Sigmoid colon (tissue), 7 donors: ENCODE measurements around the gene EP400. TPM values are rescaled to one million over a fixed set of nuclear protein-coding genes. Genes with fewer than 3 reads are reported as not detected.

ENCODE experiments used
- DNase-seq: peaks from one replicate; pipeline ENCODE4 v3.0.0-alpha.2; 2019
- H3K27ac ChIP-seq, 4 donors: fragments of 200-600 bp; sonication (generic); one replicate each; pipeline ENCODE4 v1.5.1; 2016 to 2019; ENCODE audit warnings: mild to moderate bottlenecking in 1 of 4
- H3K27me3 ChIP-seq, 3 donors: fragments of 200-600 bp; sonication (generic); one replicate each; pipeline ENCODE4 v1.5.1; 2019; ENCODE audit warnings: mild to moderate bottlenecking in 1 of 3
- H3K36me3 ChIP-seq, 4 donors: fragments of 200-600 bp; sonication (generic); one replicate each; pipeline ENCODE4 v1.5.1; 2016 to 2019
- H3K4me1 ChIP-seq, 4 donors: fragments of 200-600 bp; sonication (generic); one replicate each; pipeline ENCODE4 v1.5.1; 2017 to 2019
- H3K4me3 ChIP-seq, 4 donors: fragments of 200-600 bp; sonication (generic); one replicate each; pipeline ENCODE4 v1.5.1; 2017 to 2019; ENCODE audit warnings: mild to moderate bottlenecking in 2 of 4, moderate library complexity in 1 of 4
- H3K9me3 ChIP-seq, 4 donors: fragments of 200-600 bp in 3 of 4; sonication (generic) in 3 of 4; one replicate each; pipeline versions ENCODE4 v1.5.1 to v1.6.1; 2013 to 2019
- CTCF ChIP-seq, 4 experiments: fragments of 450-650 bp in 3 of 4; fragments of 200-600 bp in 1 of 4; IDR thresholded peaks; one replicate each; pipeline ENCODE4 v1.5.1; 2016 to 2019; ENCODE audit warnings: antibody characterized with exemption in 4 of 4, mild to moderate bottlenecking in 3 of 4, moderate library complexity in 2 of 4
- EP300 ChIP-seq, 4 donors: sonication (generic); formaldehyde crosslinking; IDR thresholded peaks; one replicate each; pipeline ENCODE4 v1.6.1; 2017; ENCODE audit warnings: antibody characterized with exemption in 4 of 4
- POLR2A ChIP-seq, 2 donors: fragments of 450-650 bp; IDR thresholded peaks; one replicate each; pipeline ENCODE4 v1.6.1; 2016; ENCODE audit warnings: antibody characterized with exemption in 2 of 2, mild to moderate bottlenecking in 2 of 2, moderate library complexity in 2 of 2
- POLR2AphosphoS5 ChIP-seq, 4 donors: sonication (generic); formaldehyde crosslinking; IDR thresholded peaks; one replicate each; pipeline ENCODE4 v1.6.1; 2017; ENCODE audit warnings: antibody characterized with exemption in 4 of 4
- WGBS, 2 donors: extraction: QIAGEN DNeasy Blood & Tissue Kit; methylation state at CpG; one replicate each; pipeline ENCODE4 v1.1.7; 2013; 5-methylcytosine and 5-hydroxymethylcytosine counted together
- intact Hi-C: fragments of 100-400 bp; cut with DNase I; formaldehyde crosslinking; loops from one replicate; pipeline ENCODE4 v1.15.1; 2023
- polyA plus RNA-seq, 3 donors: library from polyadenylated mRNA; stranded (reverse); fragments of 200-250 nt; gene quantifications; one replicate each; pipeline ENCODE4 v1.2.3, GENCODE V29; 2013
- total RNA-seq, 4 donors: library from RNA; depleted of rRNA; stranded (reverse); fragments of >200 nt; gene quantifications; one replicate each; pipeline ENCODE4 v1.1.0, GENCODE V29; 2016
- donor health status: healthy with polysubstance abuse.
- donor health status: Bipolar disorder and iron deficiency.
- donor health status: healthy.

The EP400 gene
- total and polyA plus RNA-seq, 7 donors, result 3.2 to 35.7 (median 14.6) TPM

GRCh38 chr12:132033627-132034026, 83.9 kb downstream of the EP400 start:
- intact Hi-C loops, result no loop called here
- Histone ChIP-seq H3K9me3 (no peaks in the 10 kb centered on the region), H3K27ac (no peak overlapping the region), H3K36me3 (peaks cover 43 to 100% (median 70%) of the 10 kb centered on the region in 4 donors), H3K4me1 (no peaks in the 10 kb centered on the region), H3K4me3 (no peak overlapping the region), H3K27me3 (no peaks in the 10 kb centered on the region)
- 91 to 93% methylated on average over 5 of the region's 5 CpGs for WGBS, 2 donors
- TF ChIP-seq POLR2AphosphoS5 (IDR thresholded peaks at IDR 0.05) (no peak), CTCF (IDR thresholded peaks at IDR 0.05) (no peak), POLR2A (IDR thresholded peaks at IDR 0.05) (no peak), EP300 (IDR thresholded peaks at IDR 0.05) (no peak)
- no peak for DNase-seq

GRCh38 chr12:132036063-132036683, 86.4 kb downstream of the EP400 start:
- H3K36me3 ChIP-seq, result peaks cover 36 to 95% (median 56%) of the 10 kb centered on the region in 4 donors
- intact Hi-C loops, result no loop called here
- H3K27me3 ChIP-seq, result no peaks in the 10 kb centered on the region
- H3K9me3 ChIP-seq, result no peaks in the 10 kb centered on the region
- no peaks in the 10 kb centered on the region for H3K4me1 ChIP-seq
- 95 to 96% methylated on average over 31 of the region's 31 CpGs for WGBS, 2 donors
- no peak for DNase-seq
- H3K27ac ChIP-seq, result no peak overlapping the region
- TF ChIP-seq POLR2AphosphoS5 (IDR thresholded peaks at IDR 0.05), result no peak
- TF ChIP-seq POLR2A (IDR thresholded peaks at IDR 0.05), result no peak
- TF ChIP-seq CTCF (IDR thresholded peaks at IDR 0.05), result no peak
- no peak overlapping the region for H3K4me3 ChIP-seq

- 92 to 94% methylated on average over 20 of the region's 20 CpGs for WGBS, 2 donors
- H3K27ac ChIP-seq, result no peak overlapping the region
- DNase-seq, result no peak
- H3K27me3 ChIP-seq, result no peaks in the 10 kb centered on the region
- peaks cover 0 to 4% (median under 1%) of the 10 kb centered on the region in 4 donors for H3K4me1 ChIP-seq
- peaks cover 23 to 85% (median 41%) of the 10 kb centered on the region in 4 donors for H3K36me3 ChIP-seq
- H3K4me3 ChIP-seq, result no peak overlapping the region
- intact Hi-C loops, result no loop called here
- TF ChIP-seq POLR2AphosphoS5 (IDR thresholded peaks at IDR 0.05) (no peak), EP300 (IDR thresholded peaks at IDR 0.05) (no peak), CTCF (IDR thresholded peaks at IDR 0.05) (no peak), POLR2A (IDR thresholded peaks at IDR 0.05) (no peak)
- H3K9me3 ChIP-seq, result no peaks in the 10 kb centered on the region
Observed at GRCh38 chr12:132040906-132041606, 91.3 kb downstream of the EP400 start.

GRCh38 chr12:132043216-132043615, 93.5 kb downstream of the EP400 start:
- Histone ChIP-seq H3K4me1 (peaks cover 0 to 17% (median 8%) of the 10 kb centered on the region in 4 donors), H3K27ac (no peak overlapping the region), H3K36me3 (peaks cover 13 to 78% (median 30%) of the 10 kb centered on the region in 4 donors), H3K4me3 (no peak overlapping the region), H3K27me3 (no peaks in the 10 kb centered on the region), H3K9me3 (no peaks in the 10 kb centered on the region)
- no peak for DNase-seq
- 94 to 95% methylated on average over 3 of the region's 3 CpGs for WGBS, 2 donors
- TF ChIP-seq POLR2AphosphoS5 (IDR thresholded peaks at IDR 0.05), result no peak
- no peak for TF ChIP-seq EP300 (IDR thresholded peaks at IDR 0.05)
- TF ChIP-seq POLR2A (IDR thresholded peaks at IDR 0.05), result no peak
- TF ChIP-seq CTCF (IDR thresholded peaks at IDR 0.05), result no peak
- intact Hi-C loops, result no loop called here
